ENCODE data around the gene MERTK. TPM values are rescaled to one million over a fixed set of nuclear protein-coding genes. Genes with fewer than 3 reads are reported as not detected.

Gene MERTK
- total RNA-seq, 2 experiments from 2014 or later: 0.08 to 0.19 TPM

DNA sequence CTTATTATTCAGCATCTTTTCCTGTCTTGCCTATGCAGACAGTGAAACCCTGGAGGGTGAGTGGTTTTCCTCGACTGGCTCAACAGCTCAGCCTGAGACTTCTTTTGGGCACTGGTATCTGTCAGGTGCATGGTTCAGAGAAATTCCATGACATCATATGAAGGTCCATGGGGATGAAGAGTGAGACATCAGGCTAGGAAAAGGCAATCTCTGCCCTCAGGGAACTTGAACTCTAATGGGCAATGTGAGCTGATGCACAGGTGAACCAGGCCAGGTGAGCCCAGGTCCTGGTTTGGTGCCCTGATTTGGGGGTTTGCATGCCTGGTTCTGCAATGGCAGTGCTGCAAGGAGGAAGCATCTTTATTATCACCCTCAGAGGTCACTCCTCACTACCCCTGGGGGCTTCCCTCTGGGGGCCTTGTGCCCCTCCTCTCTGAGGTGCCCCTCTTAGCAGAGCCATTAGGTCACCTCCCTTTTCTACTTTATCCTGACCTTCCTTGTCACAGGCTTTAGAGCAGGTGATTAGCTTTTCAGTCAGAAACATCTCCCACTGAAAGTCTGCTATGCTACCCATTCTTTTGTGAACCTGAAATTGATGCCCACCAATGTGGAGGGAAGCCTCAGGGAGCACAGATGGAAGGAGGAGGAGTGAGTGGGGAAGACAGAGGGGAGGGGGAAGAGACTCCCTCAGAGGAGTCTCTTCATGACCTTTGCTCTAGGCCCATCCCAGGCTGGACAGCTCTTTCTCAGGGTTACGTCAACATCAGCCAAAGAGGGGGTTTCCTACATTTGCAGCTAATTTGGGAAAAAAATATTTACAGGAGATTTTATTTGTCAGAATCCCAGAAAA is 47.3 kb downstream of the MERTK start:
- ChIA-PET POLR2A (no interaction called here), CTCF (no interaction called here)
- Histone ChIP-seq H3K36me3 (ENCODE audit: insufficient read depth, low read length) (no peaks in the 10 kb centered on the region), H3K9me3 (ENCODE audit: control insufficient read depth in 1 of 2, insufficient read depth in 1 of 2, low read length in 2 of 2) (no peaks in the 10 kb centered on the region), H3K4me3 (ENCODE audit: low read length) (no peak overlapping the region), H3K27ac (ENCODE audit: low read depth in 1 of 2, low read length in 2 of 2) (no peak overlapping the region), H3K4me1 (ENCODE audit: insufficient read depth, low read length) (no peaks in the 10 kb centered on the region), H3K27me3 (ENCODE audit: control insufficient read depth in 1 of 2, insufficient read depth in 2 of 2, low read length in 2 of 2) (no peaks in the 10 kb centered on the region)
- Mint-ChIP-seq H3K4me3 (no peak overlapping the region), H3K36me3 (ENCODE audit: low read depth) (no peaks in the 10 kb centered on the region), H3K4me1 (ENCODE audit: low read depth) (no peaks in the 10 kb centered on the region), H3K27ac (no peak overlapping the region), H3K27me3 (peaks cover 9% of the 10 kb centered on the region), H3K9me3 (no peaks in the 10 kb centered on the region)
- TF ChIP-seq, protein P1, sequence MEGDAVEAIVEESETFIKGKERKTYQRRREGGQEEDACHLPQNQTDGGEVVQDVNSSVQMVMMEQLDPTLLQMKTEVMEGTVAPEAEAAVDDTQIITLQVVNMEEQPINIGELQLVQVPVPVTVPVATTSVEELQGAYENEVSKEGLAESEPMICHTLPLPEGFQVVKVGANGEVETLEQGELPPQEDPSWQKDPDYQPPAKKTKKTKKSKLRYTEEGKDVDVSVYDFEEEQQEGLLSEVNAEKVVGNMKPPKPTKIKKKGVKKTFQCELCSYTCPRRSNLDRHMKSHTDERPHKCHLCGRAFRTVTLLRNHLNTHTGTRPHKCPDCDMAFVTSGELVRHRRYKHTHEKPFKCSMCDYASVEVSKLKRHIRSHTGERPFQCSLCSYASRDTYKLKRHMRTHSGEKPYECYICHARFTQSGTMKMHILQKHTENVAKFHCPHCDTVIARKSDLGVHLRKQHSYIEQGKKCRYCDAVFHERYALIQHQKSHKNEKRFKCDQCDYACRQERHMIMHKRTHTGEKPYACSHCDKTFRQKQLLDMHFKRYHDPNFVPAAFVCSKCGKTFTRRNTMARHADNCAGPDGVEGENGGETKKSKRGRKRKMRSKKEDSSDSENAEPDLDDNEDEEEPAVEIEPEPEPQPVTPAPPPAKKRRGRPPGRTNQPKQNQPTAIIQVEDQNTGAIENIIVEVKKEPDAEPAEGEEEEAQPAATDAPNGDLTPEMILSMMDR (IDR thresholded peaks at IDR 0.05): no peak
- intact Hi-C loops (cut with DNase I, micrococcal nuclease): no loop called here
- ATAC-seq (ENCODE audit: poor library complexity) (no peak), DNase-seq (no peak)

DNA sequence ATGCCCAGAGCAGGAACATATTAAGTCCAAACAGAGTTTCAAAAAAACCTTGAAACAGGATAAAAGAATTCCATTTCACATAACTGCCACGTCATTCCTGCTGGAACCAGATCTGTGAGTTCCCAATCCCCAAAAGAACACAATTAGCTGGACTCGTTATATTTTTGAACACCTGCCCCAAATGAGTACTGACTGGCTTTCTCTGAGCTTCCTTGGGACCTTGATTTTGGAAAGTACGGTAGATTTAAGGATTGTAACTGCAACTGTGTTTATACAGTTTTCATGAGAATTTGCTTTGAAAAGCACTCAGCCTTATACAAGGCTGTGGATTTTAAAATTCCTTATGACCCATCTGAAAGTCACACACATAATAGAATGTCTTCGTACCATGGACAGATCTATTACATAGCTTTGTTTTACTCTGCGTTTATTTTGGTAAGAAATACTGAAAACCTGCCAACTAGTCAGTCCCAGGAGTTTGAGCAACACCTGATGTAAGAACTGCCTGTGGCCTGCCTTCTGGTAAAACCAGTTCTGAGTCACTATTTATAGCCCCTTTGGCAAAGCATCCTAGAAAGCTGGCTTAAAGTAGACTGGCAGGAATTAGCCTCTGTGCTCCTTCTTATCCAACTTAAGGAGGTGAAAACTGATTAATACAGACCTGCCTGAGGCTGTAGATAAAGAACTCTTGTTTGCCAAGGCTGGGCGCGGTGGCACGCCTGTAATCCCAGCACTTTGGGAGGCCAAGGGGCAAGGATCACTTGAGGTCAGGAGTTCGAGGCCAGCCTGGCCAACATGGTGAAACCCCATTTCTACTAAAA is 48.1 kb downstream of the MERTK start:
- intact Hi-C loops (cut with DNase I, micrococcal nuclease): no loop called here
- no peaks in the 10 kb centered on the region for H3K9me3 Mint-ChIP-seq
- H3K36me3 Mint-ChIP-seq (ENCODE audit: low read depth): no peaks in the 10 kb centered on the region
- Histone ChIP-seq H3K9me3 (ENCODE audit: control insufficient read depth in 1 of 2, insufficient read depth in 1 of 2, low read length in 2 of 2) (no peaks in the 10 kb centered on the region), H3K4me3 (ENCODE audit: low read length) (no peak overlapping the region), H3K36me3 (ENCODE audit: insufficient read depth, low read length) (no peaks in the 10 kb centered on the region), H3K4me1 (ENCODE audit: insufficient read depth, low read length) (no peaks in the 10 kb centered on the region), H3K27me3 (ENCODE audit: control insufficient read depth in 1 of 2, insufficient read depth in 2 of 2, low read length in 2 of 2) (no peaks in the 10 kb centered on the region), H3K27ac (ENCODE audit: low read depth in 1 of 2, low read length in 2 of 2) (no peak overlapping the region)
- ChIA-PET POLR2A (no interaction called here), CTCF (no interaction called here)
- H3K4me3 Mint-ChIP-seq: no peak overlapping the region
- TF ChIP-seq, protein P1 (IDR thresholded peaks at IDR 0.05): no peak
- peaks cover 9% of the 10 kb centered on the region for H3K27me3 Mint-ChIP-seq
- no peak for DNase-seq
- ATAC-seq (ENCODE audit: poor library complexity): no peak
- H3K4me1 Mint-ChIP-seq (ENCODE audit: low read depth): no peaks in the 10 kb centered on the region
- H3K27ac Mint-ChIP-seq: no peak overlapping the region

DNA sequence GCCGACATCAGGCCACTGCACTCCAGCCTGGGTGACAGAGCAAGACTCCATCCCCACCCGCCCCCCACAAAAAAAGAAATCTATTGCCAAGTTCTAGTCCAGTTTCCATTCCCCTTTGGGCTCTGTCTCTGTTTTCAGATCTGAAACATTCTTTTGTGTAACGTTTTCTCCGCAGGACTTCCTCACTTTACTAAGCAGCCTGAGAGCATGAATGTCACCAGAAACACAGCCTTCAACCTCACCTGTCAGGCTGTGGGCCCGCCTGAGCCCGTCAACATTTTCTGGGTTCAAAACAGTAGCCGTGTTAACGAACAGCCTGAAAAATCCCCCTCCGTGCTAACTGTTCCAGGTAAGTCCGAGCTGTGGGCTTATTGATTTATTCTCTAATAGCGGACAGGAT is 48.8 kb downstream of the MERTK start:
- intact Hi-C loops (cut with DNase I, micrococcal nuclease): no loop called here
- no peaks in the 10 kb centered on the region for H3K4me1 ChIP-seq (ENCODE audit: insufficient read depth, low read length)
- ATAC-seq (ENCODE audit: poor library complexity) (no peak), DNase-seq (no peak)
- no peaks in the 10 kb centered on the region for H3K9me3 ChIP-seq (ENCODE audit: control insufficient read depth in 1 of 2, insufficient read depth in 1 of 2, low read length in 2 of 2)
- H3K4me3 Mint-ChIP-seq: no peak overlapping the region
- H3K27ac ChIP-seq (ENCODE audit: low read depth in 1 of 2, low read length in 2 of 2): no peak overlapping the region
- ChIA-PET CTCF (no interaction called here), POLR2A (no interaction called here)
- no peaks in the 10 kb centered on the region for H3K36me3 ChIP-seq (ENCODE audit: insufficient read depth, low read length)
- no peak overlapping the region for H3K27ac Mint-ChIP-seq
- H3K27me3 Mint-ChIP-seq: peaks cover 4% of the 10 kb centered on the region
- H3K27me3 ChIP-seq (ENCODE audit: control insufficient read depth in 1 of 2, insufficient read depth in 2 of 2, low read length in 2 of 2): no peaks in the 10 kb centered on the region
- no peak overlapping the region for H3K4me3 ChIP-seq (ENCODE audit: low read length)
- no peaks in the 10 kb centered on the region for H3K36me3 Mint-ChIP-seq (ENCODE audit: low read depth)
- H3K9me3 Mint-ChIP-seq: no peaks in the 10 kb centered on the region
- TF ChIP-seq, protein P1 (IDR thresholded peaks at IDR 0.05): no peak
- H3K4me1 Mint-ChIP-seq (ENCODE audit: low read depth): no peaks in the 10 kb centered on the region

Data from CD4-positive, alpha-beta T cell (primary cell).